Left hindlimb (tissue), 1 donor: ENCODE data around the gene CBFA2T3.

Experiments used
- DNase-seq: peaks from one replicate; pipeline ENCODE4 v3.0.0-alpha.2; 2018

Gene CBFA2T3

GRCh38 chr16:88995746-88996535 lies 18.9 kb upstream of the CBFA2T3 start:
- DNase-seq, result no peak

- DNase-seq, result no peak
Observed at GRCh38 chr16:88995194-88995593, 18.2 kb upstream of the CBFA2T3 start.

GRCh38 chr16:88994695-88995094 lies 17.7 kb upstream of the CBFA2T3 start:
- no peak for DNase-seq

- DNase-seq, result no peak
Observed at GRCh38 chr16:88993946-88994600, 17.1 kb upstream of the CBFA2T3 start.

- peak; percentile 75 for DNase-seq
Observed at GRCh38 chr16:88993166-88993761, 16.3 kb upstream of the CBFA2T3 start.

GRCh38 chr16:88992351-88993165 lies 15.6 kb upstream of the CBFA2T3 start:
- no peak for DNase-seq

- DNase-seq, result no peak
Observed at GRCh38 chr16:88991813-88992350, 14.9 kb upstream of the CBFA2T3 start.

- DNase-seq, result no peak
Observed at GRCh38 chr16:88989852-88990547, 13.0 kb upstream of the CBFA2T3 start.

GRCh38 chr16:88988980-88989811 lies 12.2 kb upstream of the CBFA2T3 start:
- DNase-seq, result no peak

- DNase-seq, result no peak
Observed at GRCh38 chr16:88985521-88985920, 8.5 kb upstream of the CBFA2T3 start.

GRCh38 chr16:88983771-88984687 lies 7.0 kb upstream of the CBFA2T3 start:
- DNase-seq, result no peak

GRCh38 chr16:88983165-88983564 lies 6.2 kb upstream of the CBFA2T3 start:
- DNase-seq, result no peak

- no peak for DNase-seq
Observed at GRCh38 chr16:88982286-88983084, 5.5 kb upstream of the CBFA2T3 start.

GRCh38 chr16:88979353-88980015 lies 2.5 kb upstream of the CBFA2T3 start:
- no peak for DNase-seq

GRCh38 chr16:88978608-88979346 lies 1.8 kb upstream of the CBFA2T3 start:
- DNase-seq, result no peak

GRCh38 chr16:88977812-88978607 lies 1.0 kb upstream of the CBFA2T3 start:
- DNase-seq, result no peak
